HAP-1 (cell line): ENCODE data around the gene TSC1.

Source experiments
- DNase-seq, 2 experiments: peaks; one replicate each; pipeline ENCODE4 v3.0.0-alpha.2; 2016 to 2020; ENCODE audit warnings: low spot score in 2 of 2
- H3K27me3 ChIP-seq: fragments of 250-450 bp; sonication (Bioruptor Pico); 2 replicates; pipeline ENCODE4 v1.5.1; 2020; ENCODE audit warnings: low read depth, mild to moderate bottlenecking, moderate library complexity
- H3K36me3 ChIP-seq: fragments of 250-450 bp; sonication (Bioruptor Pico); replicated peaks from 2 replicates; pipeline ENCODE4 v1.5.1; 2020; ENCODE audit warnings: mild to moderate bottlenecking
- H3K4me1 ChIP-seq: fragments of 250-450 bp; sonication (Bioruptor Pico); 2 replicates; pipeline ENCODE4 v1.5.1; 2020; ENCODE audit warnings: mild to moderate bottlenecking
- H3K4me3 ChIP-seq: fragments of 250-450 bp; sonication (Bioruptor Pico); 2 replicates; pipeline ENCODE4 v1.5.1; 2020; ENCODE audit warnings: mild to moderate bottlenecking, moderate library complexity
- H3K9me3 ChIP-seq: fragments of 250-450 bp; sonication (Bioruptor Pico); 2 replicates; pipeline ENCODE4 v1.5.1; 2020; ENCODE audit warnings: mild to moderate bottlenecking, moderate library complexity
- in situ Hi-C: fragments of 300-500 bp; cut with MboI; formaldehyde crosslinking; loops from 3 replicates; pipeline ENCODE4 v1.14.3; 2020; ENCODE audit warnings: low sequenced_read_pairs, inconsistent platforms, mixed read lengths

TSC1 gene

DNA sequence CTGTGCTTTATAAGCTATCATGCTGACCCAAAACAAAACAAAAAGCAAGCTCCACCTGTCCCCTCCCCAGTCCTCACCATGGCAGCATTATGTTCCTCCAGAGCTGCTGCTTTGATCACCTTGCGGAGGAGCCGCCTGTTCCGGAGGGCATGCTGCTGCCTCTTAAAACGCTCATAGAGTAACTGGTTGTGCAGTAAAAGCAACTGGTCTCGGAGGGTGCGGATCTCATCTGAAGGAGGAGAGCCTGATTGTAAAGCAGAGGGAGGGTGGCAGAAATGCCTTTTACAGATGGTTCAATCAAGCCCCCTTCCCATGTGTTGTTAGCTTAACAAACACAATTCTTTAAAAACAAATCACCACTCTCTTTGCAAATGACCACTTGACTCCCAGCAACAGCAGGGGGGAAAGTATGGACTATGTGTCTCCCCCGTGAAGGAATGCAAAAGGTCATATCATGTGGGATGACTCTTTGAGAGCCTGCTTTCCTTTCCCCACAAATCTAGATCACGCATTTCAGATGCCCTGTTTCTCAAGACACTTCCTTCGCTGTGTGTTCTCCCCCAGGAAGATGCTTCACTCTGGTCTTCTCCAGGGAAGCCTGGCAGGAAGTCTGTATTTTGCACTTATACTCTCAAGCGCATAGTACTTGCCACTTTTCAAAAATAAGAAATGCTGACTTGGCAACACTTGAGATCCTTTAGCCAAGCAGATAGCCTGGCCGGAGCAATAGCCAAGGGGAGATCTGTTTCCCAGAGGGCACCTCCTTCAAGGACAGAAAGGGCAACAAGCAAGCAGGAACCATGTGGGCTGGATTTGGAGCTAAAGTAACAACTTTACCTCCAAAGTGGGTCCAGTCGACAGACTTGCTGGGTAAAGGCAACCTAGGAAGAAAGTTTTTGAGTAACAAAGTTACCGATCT is 40.6 kb downstream of the TSC1 start:
- no peak for DNase-seq
- Histone ChIP-seq H3K9me3 (no peaks in the 10 kb centered on the region), H3K27me3 (no peaks in the 10 kb centered on the region), H3K36me3 (peaks cover 30% of the 10 kb centered on the region), H3K4me1 (no peaks in the 10 kb centered on the region), H3K4me3 (no peak overlapping the region)
- in situ Hi-C loops = no loop called here

DNA sequence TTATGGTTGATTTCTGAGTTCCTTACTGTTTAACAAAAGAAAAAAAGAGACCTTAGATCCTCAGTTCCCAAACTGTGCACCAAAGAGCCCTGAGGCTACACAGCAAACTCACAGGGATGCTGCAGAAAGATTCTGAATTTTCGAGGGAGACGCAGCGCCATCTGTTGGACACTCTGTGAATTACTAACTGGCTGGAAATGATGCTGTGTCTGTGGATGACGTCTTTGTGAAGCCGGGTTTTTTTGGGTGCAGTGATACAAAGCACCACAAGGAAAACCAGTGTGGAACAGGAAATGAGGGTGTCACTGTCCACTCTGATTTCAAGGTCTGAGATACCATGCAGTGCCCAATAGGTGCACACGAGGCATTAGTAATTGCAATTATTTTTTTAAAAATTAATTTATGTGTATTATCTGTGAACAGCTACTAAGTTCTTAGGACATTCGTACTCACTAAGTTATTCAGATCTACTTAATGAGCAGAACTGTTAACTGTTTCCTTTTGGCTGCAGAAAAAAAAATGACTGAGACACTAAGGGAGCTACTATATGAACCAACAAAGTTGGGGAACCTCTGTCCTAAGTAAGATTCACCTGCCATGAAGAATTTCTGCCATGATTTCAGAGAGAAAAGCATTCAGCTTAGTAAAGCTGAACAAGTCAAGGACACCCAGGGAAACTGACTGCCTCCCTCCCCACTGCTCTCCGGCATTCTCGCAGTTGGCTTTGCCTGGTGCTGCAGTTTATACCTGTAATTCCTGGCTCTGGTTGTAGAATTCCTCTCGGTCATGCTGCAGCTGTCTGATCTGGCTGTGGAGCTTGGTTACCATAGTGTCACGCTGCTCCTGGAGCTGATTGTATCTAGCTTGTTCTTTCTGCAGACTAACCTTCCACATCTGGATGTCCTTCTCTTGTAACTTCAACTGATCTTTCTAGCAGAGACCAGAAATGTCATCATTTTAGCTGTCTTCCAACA is 42.3 kb downstream of the TSC1 start:
- no peak overlapping the region for H3K4me3 ChIP-seq
- DNase-seq = peak; percentile 47 to 80
- H3K27me3 ChIP-seq = no peaks in the 10 kb centered on the region
- H3K4me1 ChIP-seq = no peaks in the 10 kb centered on the region
- peaks cover 37% of the 10 kb centered on the region for H3K36me3 ChIP-seq
- no peaks in the 10 kb centered on the region for H3K9me3 ChIP-seq
- in situ Hi-C loops = no loop called here

DNA sequence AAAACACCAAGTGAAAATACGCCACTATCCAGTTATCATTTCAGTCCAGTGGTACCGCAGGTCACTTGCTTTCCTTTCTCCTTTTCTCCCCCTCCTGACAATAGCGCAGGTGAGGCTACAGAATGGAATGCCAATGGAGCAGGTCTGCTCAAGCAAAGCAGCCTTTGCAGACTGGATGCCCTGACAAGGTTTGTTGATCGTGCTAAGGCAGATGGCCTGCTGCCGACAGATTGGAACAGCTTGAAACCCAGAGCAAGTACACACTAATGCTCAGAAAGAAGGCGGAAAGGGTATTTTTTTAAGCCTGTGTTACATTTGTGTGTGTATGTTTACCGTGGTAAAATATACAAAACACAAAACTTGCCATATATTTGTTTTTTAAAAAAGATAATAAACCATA is 46.4 kb downstream of the TSC1 start:
- Histone ChIP-seq H3K27me3 (no peaks in the 10 kb centered on the region), H3K4me3 (no peak overlapping the region), H3K4me1 (no peaks in the 10 kb centered on the region), H3K36me3 (peaks cover 49% of the 10 kb centered on the region), H3K9me3 (no peaks in the 10 kb centered on the region)
- no peak for DNase-seq
- in situ Hi-C loops = no loop called here

DNA sequence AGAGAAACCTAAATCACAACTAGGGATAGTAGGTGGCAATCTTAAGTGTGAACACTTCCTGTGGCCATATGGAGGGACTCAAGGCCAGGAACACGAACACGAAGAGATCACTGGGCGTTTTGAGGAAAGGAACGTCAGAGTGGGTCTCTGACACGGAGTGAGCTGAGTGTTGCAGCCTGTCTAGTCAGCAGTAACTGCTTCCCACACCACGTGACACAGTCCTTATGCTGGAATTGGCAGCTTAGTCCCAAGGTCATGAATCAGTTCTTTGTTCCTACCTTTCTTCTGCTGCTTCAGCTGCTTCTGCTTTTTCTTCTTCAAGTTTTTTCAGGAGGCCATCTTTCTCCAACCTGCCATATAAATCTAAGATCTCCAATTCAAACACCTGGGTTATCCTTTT is 47.5 kb downstream of the TSC1 start:
- no peak for DNase-seq
- Histone ChIP-seq H3K36me3 (peaks cover 47% of the 10 kb centered on the region), H3K9me3 (no peaks in the 10 kb centered on the region), H3K27me3 (no peaks in the 10 kb centered on the region), H3K4me1 (no peaks in the 10 kb centered on the region), H3K4me3 (no peak overlapping the region)
- in situ Hi-C loops = no loop called here

DNA sequence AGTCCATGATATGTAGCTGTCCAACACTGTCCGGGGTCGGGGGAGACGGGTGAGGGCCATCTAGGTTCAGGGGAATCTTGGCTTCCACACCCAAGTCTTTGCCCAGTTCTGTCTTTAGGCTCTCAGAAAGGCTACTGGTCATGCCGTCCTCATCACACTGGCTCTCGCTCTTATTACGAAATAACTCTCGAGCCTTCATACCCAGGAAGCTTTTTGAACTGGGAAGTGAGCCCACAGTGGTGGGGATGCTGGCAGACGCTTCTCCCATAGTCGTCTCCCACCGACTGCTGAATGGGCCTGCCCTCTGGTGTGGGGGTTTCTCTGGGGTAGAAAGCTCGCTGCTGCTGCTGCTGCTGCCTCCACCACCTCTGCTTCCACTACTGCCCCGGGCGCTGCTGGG is 48.2 kb downstream of the TSC1 start:
- H3K4me1 ChIP-seq = no peaks in the 10 kb centered on the region
- H3K4me3 ChIP-seq = no peak overlapping the region
- DNase-seq = no peak
- no peaks in the 10 kb centered on the region for H3K27me3 ChIP-seq
- in situ Hi-C loops = no loop called here
- H3K36me3 ChIP-seq = peaks cover 44% of the 10 kb centered on the region
- no peaks in the 10 kb centered on the region for H3K9me3 ChIP-seq

DNA sequence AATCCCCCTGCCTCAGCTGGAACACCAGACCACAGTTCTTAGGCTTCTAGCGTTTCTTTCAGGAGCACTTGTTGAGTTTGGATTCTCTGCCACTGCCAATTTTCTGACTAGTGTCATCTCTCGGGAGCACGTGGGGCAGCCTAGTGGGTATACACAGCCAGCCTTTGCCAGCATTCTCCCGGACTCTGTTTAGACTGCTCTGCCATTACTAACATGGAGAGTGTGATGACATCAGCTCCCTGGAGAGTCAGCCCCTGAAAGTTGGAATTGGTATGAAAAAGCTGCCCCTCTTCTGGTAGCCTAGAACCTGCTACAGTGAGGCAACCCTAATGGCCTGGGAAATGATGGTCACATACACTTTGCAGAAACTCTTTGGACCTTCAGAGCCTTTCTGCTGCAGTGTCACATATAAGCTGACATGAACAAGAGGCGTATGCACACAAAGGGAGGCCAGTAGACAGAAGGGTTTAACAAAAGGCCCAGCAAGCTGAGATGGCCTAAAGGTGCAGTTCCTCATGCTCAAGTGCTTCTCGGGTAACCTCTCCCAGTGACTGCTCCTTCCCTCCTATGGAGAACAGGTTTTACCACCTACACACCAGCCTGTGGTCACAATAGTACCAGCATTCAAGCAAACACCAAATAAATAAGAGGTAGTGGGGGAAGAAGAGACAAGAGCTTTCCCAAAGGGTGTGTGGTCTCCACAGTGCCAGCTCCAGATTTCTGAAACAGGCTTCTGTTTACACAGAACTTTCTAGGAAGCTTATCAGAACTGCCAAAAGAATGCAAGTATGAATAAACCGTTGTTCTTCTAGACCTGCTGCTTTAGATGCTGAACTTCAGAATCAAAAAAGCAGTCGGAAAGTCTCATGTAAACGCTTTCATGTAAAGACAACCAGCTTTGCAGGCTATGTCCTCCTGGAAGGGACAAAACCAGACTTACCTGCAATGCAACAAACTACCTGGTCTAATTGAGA is 49.3 kb downstream of the TSC1 start:
- in situ Hi-C loops = no loop called here
- Histone ChIP-seq H3K4me3 (no peak overlapping the region), H3K27me3 (no peaks in the 10 kb centered on the region), H3K36me3 (peaks cover 33% of the 10 kb centered on the region), H3K9me3 (no peaks in the 10 kb centered on the region), H3K4me1 (no peaks in the 10 kb centered on the region)
- DNase-seq = no peak

DNA sequence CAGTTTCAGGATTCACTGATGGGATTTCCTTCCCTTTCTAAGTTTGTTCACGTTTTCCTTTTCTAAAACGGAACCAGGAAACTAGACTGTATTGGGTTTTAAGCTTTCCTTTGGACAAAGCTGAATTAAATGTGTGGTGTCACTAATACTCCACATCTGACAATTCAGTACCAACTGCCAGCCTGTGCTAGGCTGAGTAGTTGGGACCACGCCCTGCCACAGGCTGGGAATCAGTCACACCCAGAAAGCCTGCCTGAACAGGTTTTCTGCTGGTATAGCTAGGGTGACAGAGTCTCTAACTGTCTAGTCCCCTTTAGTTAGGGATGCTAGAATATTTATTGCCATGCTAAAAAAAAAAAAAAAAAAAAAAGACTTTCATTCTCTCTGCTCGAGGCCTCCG is 50.1 kb downstream of the TSC1 start:
- in situ Hi-C loops = no loop called here
- DNase-seq = no peak
- Histone ChIP-seq H3K4me1 (no peaks in the 10 kb centered on the region), H3K36me3 (peaks cover 28% of the 10 kb centered on the region), H3K4me3 (no peak overlapping the region), H3K27me3 (no peaks in the 10 kb centered on the region), H3K9me3 (no peaks in the 10 kb centered on the region)

DNA sequence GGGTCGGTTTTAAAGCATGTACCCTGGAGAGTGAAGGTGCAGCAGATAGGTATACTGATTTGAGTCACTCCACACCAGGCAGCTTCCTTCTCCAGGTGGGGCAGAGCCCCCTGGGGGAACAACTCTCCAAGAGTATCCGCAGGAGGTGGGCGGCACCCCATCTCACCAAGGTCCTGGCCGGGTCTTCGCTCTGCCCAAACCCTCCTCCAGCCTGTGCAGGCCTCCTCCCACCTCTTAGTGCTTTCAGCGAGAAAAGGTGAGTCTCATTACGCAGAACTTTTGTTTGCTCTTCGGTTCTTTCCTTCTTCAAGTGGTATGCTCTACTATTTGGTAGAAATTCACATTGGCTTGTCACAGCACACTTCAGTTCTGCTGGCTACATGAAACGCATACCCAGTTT is 52.0 kb downstream of the TSC1 start:
- Histone ChIP-seq H3K9me3 (no peaks in the 10 kb centered on the region), H3K4me1 (no peaks in the 10 kb centered on the region), H3K27me3 (no peaks in the 10 kb centered on the region), H3K36me3 (peaks cover 18% of the 10 kb centered on the region), H3K4me3 (no peak overlapping the region)
- in situ Hi-C loops = no loop called here
- DNase-seq = no peak

DNA sequence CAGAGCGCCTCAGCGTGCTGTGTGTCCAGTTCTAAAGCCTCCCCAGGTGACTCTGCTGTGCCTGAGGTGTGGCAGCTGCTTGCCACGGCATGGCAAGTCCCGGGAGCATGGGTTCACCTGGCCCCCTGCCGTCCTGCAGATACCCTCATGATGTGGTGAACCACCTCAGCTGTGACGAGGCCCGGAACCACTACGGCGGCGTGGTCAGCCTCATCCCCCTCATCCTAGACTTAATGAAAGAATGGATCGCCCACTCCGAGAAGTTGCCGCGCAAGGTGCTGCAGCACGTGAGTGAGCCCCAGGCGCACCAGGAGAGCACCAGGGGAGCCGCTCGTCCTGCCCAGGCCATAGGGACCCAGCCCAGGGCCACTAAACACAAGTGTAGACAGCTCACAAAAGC is 56.3 kb downstream of the TSC1 start:
- no peaks in the 10 kb centered on the region for H3K9me3 ChIP-seq
- 0 out of 2 replicates have a peak, but pooled peaks cover 2% of the 10 kb centered on the region for H3K36me3 ChIP-seq
- no peak for DNase-seq
- H3K4me3 ChIP-seq = no peak overlapping the region
- no peaks in the 10 kb centered on the region for H3K4me1 ChIP-seq
- H3K27me3 ChIP-seq = no peaks in the 10 kb centered on the region
- in situ Hi-C loops = no loop called here

DNA sequence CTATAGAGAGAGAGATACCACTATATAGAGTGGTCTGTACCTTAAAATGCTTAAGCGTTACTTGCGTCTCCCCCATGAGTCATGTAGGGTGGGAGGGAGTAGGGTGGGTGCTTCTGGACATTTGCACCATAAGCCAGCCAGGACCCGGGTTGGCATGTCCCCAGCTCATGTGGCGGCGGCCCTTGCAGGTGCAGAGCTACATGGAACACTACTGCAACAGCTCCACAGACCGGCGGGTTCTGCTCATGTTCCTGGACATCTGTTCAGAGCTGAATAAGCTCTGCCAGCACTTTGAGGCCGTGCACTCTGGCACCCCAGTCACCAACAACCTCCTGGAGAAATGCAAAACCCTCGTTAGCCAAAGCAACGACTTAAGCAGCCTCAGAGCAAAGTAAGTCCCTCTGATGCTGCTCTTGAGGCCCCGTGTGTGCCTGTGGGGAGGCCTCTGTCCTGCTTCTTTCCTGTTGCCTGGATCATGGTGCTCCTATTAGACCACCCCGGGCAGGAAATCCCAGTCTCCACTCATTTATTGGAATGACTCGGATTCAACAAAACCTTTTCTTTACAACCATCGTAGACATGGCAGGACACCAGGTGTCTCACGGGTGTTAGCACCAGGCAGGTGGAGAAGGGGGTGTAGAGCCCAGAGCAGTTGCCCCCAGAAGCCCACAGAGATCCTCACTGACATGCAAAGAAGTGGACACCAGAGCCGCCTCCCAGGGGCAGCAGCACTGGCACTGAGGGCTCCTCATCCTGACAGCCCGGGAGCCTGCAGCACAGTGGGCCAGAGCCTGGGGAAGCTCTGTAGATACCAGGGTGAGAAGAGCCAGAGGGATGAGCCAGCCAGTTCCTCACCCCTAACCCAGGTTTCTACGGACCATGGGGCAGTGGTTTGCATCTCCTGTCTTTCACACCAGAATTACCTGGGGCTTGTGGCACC is 57.0 kb downstream of the TSC1 start:
- in situ Hi-C loops = no loop called here
- Histone ChIP-seq H3K36me3 (no peaks in the 10 kb centered on the region), H3K9me3 (no peaks in the 10 kb centered on the region), H3K4me1 (no peaks in the 10 kb centered on the region), H3K27me3 (no peaks in the 10 kb centered on the region), H3K4me3 (no peak overlapping the region)
- no peak for DNase-seq

DNA sequence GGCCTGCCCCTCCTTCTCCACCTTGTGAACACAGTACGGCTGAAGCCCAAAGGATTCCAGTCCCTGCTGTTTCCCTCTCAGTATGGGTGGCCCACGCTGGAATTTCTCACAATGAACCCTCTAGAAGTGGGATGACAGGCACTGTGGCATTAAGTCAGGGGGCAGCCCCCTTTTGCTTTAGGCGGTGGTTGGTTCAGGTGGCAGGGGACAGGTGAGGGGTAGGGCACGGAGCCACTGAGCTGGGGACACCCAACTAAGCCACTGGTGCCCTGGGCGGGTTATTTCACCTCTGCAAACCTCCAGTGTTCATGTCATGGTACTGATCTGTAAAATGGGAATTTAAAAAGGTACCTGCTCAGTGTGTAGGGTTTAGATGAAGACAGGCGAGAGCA is 58.1 kb downstream of the TSC1 start:
- H3K36me3 ChIP-seq = no peaks in the 10 kb centered on the region
- no peaks in the 10 kb centered on the region for H3K4me1 ChIP-seq
- in situ Hi-C loops = no loop called here
- H3K9me3 ChIP-seq = no peaks in the 10 kb centered on the region
- no peak for DNase-seq
- no peaks in the 10 kb centered on the region for H3K27me3 ChIP-seq
- H3K4me3 ChIP-seq = no peak overlapping the region

DNA sequence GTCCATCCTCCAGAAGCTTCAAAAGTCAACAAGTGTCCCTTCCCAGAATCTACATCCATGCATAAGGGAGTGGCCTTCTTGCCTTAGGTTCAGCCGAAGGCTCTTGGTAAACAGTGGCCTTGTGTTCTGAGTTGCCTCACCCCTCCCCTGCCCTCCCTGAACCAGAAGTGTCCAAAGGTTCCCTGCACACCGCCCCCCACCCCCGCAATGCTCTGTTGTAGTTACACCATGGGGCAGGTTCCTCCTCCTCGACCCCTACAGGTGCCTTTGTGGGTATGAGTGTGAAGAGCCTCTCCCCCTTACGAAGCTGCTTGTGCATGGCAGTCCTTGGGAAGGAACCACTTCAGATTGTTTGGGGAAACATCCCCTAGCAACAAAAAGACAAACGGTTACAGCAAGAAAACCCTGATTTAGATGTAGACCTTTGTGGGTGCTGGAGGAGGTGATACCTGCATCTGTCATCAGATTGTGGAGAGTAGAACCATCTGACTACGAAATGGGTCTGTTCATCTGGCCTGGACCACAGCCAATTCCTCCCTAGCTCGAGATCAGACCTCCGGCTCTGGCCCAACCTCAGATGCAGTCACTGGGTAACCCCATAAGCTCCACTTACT is 58.6 kb downstream of the TSC1 start:
- DNase-seq = no peak

More for the DNA sequence above, 58.6 kb downstream of the TSC1 start:
- H3K4me1 ChIP-seq = no peaks in the 10 kb centered on the region
- H3K27me3 ChIP-seq = no peaks in the 10 kb centered on the region
- no peak overlapping the region for H3K4me3 ChIP-seq
- in situ Hi-C loops = no loop called here
- H3K36me3 ChIP-seq = no peaks in the 10 kb centered on the region
- H3K9me3 ChIP-seq = no peaks in the 10 kb centered on the region
